Measurements from ENCODE around the gene NLRC5. TPM values are rescaled to one million over a fixed set of nuclear protein-coding genes. Genes with fewer than 3 reads are reported as not detected.

Gene NLRC5
- total and polyA plus RNA-seq, 9 of the 15 experiments (the other 6 are each of a cell fraction or from before 2014, with no cell fraction given), result 0.59 to 0.71 TPM; not detected in 7

- TF ChIP-seq, protein P1, sequence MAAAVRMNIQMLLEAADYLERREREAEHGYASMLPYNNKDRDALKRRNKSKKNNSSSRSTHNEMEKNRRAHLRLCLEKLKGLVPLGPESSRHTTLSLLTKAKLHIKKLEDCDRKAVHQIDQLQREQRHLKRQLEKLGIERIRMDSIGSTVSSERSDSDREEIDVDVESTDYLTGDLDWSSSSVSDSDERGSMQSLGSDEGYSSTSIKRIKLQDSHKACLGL (CRISPR knock-in tag; IDR thresholded peaks at IDR 0.05; ENCODE audit: borderline replicate concordance, poor library complexity, severe bottlenecking), result no peak
- TF ChIP-seq, protein P2, sequence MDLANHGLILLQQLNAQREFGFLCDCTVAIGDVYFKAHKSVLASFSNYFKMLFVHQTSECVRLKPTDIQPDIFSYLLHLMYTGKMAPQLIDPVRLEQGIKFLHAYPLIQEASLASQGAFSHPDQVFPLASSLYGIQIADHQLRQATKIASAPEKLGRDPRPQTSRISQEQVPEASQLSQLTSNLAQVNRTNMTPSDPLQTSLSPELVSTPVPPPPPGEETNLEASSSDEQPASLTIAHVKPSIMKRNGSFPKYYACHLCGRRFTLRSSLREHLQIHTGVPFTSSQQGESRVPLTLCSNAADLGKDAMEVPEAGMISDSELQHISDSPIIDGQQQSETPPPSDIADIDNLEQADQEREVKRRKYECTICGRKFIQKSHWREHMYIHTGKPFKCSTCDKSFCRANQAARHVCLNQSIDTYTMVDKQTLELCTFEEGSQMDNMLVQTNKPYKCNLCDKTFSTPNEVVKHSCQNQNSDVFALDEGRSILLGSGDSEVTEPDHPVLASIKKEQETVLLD (IDR thresholded peaks at IDR 0.05), result 0 out of 2 replicates have a peak, but pooled peaks have one; percentile 23
- TF ChIP-seq WHSC1 (IDR thresholded peaks at IDR 0.05; ENCODE audit: low read length) (no peak), PHF21A (IDR thresholded peaks at IDR 0.05; ENCODE audit: borderline replicate concordance, low read depth) (no peak), PHB2 (IDR thresholded peaks at IDR 0.05; ENCODE audit: low read depth) (0 out of 2 replicates have a peak, but pooled peaks have one; percentile 31), CCAR2 (IDR thresholded peaks at IDR 0.05; ENCODE audit: low read depth, low read length) (no peak), NR0B1 (IDR thresholded peaks at IDR 0.05; ENCODE audit: partially characterized antibody) (no peak), ZNF263 (CRISPR knock-in tag; IDR thresholded peaks at IDR 0.05; ENCODE audit: borderline replicate concordance) (no peak), ETV5 (CRISPR knock-in tag; IDR thresholded peaks at IDR 0.05; ENCODE audit: low read depth) (no peak), ZNF140 (CRISPR knock-in tag; IDR thresholded peaks at IDR 0.05) (no peak), ETS2 (tag; IDR thresholded peaks at IDR 0.05; ENCODE audit: borderline replicate concordance, poor library complexity, severe bottlenecking) (no peak), DLX4 (CRISPR knock-in tag; IDR thresholded peaks at IDR 0.05) (no peak), CXXC5 (CRISPR knock-in tag; IDR thresholded peaks at IDR 0.05) (no peak), TCF3 (CRISPR knock-in tag; IDR thresholded peaks at IDR 0.05) (no peak), KLF13 (tag; IDR thresholded peaks at IDR 0.05; ENCODE audit: borderline replicate concordance, low read depth) (no peak), MAFG (tag; conservative IDR thresholded peaks at IDR 0.05) (no peak), NR2C2 (CRISPR knock-in tag; IDR thresholded peaks at IDR 0.05) (no peak), NR2C2 (tag; IDR thresholded peaks at IDR 0.05) (no peak), BRF1 (IDR thresholded peaks at IDR 0.05; ENCODE audit: borderline replicate concordance, extremely low read depth, insufficient read length) (no peak), PPARD (CRISPR knock-in tag; IDR thresholded peaks at IDR 0.05) (no peak), FOS (IDR thresholded peaks at IDR 0.05; ENCODE audit: extremely low read depth, insufficient read length) (no peak), ZNF695 (CRISPR knock-in tag; IDR thresholded peaks at IDR 0.05) (no peak)
- TF ChIP-seq, protein P3, sequence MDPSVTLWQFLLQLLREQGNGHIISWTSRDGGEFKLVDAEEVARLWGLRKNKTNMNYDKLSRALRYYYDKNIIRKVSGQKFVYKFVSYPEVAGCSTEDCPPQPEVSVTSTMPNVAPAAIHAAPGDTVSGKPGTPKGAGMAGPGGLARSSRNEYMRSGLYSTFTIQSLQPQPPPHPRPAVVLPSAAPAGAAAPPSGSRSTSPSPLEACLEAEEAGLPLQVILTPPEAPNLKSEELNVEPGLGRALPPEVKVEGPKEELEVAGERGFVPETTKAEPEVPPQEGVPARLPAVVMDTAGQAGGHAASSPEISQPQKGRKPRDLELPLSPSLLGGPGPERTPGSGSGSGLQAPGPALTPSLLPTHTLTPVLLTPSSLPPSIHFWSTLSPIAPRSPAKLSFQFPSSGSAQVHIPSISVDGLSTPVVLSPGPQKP (CRISPR knock-in tag; IDR thresholded peaks at IDR 0.05), result no peak
Observed at GRCh38 chr16:57060323-57061083, 71.1 kb downstream of the NLRC5 start (continued).
